HEK293T (cell line): ENCODE measurements around the gene GCC1.

Experiments used
- ARNT ChIP-seq: fragments of 450-650 bp; IDR thresholded peaks from 2 replicates; pipeline ENCODE4 v1.6.1; 2017; ENCODE audit warnings: mild to moderate bottlenecking
- BHLHE40 ChIP-seq: fragments of 450-650 bp; IDR thresholded peaks from 2 replicates; pipeline ENCODE4 v1.6.1; 2016; ENCODE audit warnings: mild to moderate bottlenecking, moderate library complexity, borderline replicate concordance
- ELF4 ChIP-seq: fragments of 450-650 bp; IDR thresholded peaks from 2 replicates; pipeline ENCODE4 v1.6.1; 2017; ENCODE audit warnings: antibody characterized with exemption
- FOXA1 ChIP-seq: fragments of 450-650 bp; IDR thresholded peaks from 2 replicates; pipeline ENCODE4 v1.6.1; 2016; ENCODE audit warnings: mild to moderate bottlenecking
- FOXK2 ChIP-seq: fragments of 450-650 bp; IDR thresholded peaks from 2 replicates; pipeline ENCODE4 v1.6.1; 2016; ENCODE audit warnings: mild to moderate bottlenecking
- FOXM1 ChIP-seq: fragments of 450-650 bp; IDR thresholded peaks from 2 replicates; pipeline ENCODE4 v1.6.1; 2017; ENCODE audit warnings: mild to moderate bottlenecking, borderline replicate concordance
- HDGF ChIP-seq: fragments of 450-650 bp; IDR thresholded peaks from 2 replicates; pipeline ENCODE4 v1.6.1; 2017; ENCODE audit warnings: antibody characterized with exemption, borderline replicate concordance
- SP1 ChIP-seq: fragments of 450-650 bp; IDR thresholded peaks from 2 replicates; pipeline ENCODE4 v1.6.1; 2017
- SUZ12 ChIP-seq: fragments of 450-650 bp; IDR thresholded peaks from 2 replicates; pipeline ENCODE4 v1.6.1; 2016; ENCODE audit warnings: mild to moderate bottlenecking
- TARDBP ChIP-seq: fragments of 450-650 bp; IDR thresholded peaks from 2 replicates; pipeline ENCODE4 v1.6.1; 2016
- ZNF384 ChIP-seq: fragments of 450-650 bp; IDR thresholded peaks from 2 replicates; pipeline ENCODE4 v1.6.1; 2016
- TF ChIP-seq, protein P1 (sequence below): fragments of 450-650 bp; IDR thresholded peaks from 2 replicates; pipeline ENCODE4 v1.6.1; 2016

DNA sequence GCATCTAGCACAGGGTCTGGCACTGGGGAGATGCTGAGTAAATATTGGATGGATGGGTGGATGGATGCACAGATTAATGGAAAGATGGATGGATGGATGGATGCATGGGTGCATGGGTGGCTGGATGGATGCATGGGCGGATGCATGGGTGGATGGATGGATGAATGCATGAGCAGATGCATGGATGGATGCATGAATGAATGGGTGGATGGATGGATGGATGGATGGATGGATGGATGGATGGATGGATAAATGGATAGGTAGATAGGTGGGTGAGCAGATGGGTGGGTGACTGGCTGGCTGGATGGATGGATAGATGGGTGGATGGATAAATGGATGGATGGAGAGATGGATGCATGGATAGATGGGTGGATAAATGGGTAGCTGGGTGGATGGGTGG is 26.9 kb upstream of the GCC1 start:
- TF ChIP-seq, protein P1, sequence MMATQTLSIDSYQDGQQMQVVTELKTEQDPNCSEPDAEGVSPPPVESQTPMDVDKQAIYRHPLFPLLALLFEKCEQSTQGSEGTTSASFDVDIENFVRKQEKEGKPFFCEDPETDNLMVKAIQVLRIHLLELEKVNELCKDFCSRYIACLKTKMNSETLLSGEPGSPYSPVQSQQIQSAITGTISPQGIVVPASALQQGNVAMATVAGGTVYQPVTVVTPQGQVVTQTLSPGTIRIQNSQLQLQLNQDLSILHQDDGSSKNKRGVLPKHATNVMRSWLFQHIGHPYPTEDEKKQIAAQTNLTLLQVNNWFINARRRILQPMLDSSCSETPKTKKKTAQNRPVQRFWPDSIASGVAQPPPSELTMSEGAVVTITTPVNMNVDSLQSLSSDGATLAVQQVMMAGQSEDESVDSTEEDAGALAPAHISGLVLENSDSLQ, result no peak
- no peak for TF ChIP-seq FOXM1
- no peak for TF ChIP-seq BHLHE40
- no peak for TF ChIP-seq TARDBP
- TF ChIP-seq ELF4, result no peak
- no peak for TF ChIP-seq SUZ12
- TF ChIP-seq SP1, result no peak
- no peak for TF ChIP-seq FOXA1
- TF ChIP-seq FOXK2, result no peak
- no peak for TF ChIP-seq HDGF
- TF ChIP-seq ARNT, result no peak
- no peak for TF ChIP-seq ZNF384
